SH-SY5Y (cell line): Measurements from ENCODE around the gene SMIM30.

Source experiments
- GATA2 ChIP-seq: IDR thresholded peaks from 2 replicates; pipeline ENCODE4 v1.6.1; 2011; ENCODE audit warnings: mild to moderate bottlenecking, low read depth, low read length
- GATA3 ChIP-seq: IDR thresholded peaks from 2 replicates; pipeline ENCODE4 v1.6.1; 2011; ENCODE audit warnings: low read depth, mild to moderate bottlenecking, low read length, moderate library complexity

GRCh38 chr7:113158756-113159155 is 40.4 kb upstream of the SMIM30 start:
- TF ChIP-seq GATA2 (no peak), GATA3 (no peak)
